ENCODE data around the gene TEX22.

DNA sequence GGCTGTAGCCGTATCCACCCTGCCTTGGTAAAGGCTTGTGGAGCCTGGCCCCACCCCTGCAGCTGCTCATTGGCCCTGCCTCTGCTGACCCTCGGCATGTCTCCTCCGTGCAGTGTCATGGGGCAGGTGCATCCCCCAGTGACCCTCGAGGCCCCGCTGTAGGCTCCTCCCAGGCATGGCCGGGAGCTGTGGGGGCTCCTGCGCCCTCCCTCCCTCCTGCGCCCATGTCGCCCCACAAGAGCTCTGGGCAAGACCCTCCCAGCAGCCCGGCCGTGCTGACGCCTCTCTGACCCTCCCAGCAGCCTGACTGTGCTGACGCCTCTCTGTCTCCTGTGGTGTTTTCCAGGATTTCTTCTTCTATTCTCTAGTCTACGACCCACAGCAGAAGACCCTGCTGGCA is 55.5 kb downstream of the TEX22 start:
- TF ChIP-seq CTCF (IDR thresholded peaks at IDR 0.05; ENCODE audit: low read depth, low read length, poor library complexity, severe bottlenecking) (no peak), EZH2phosphoT487 (IDR thresholded peaks at IDR 0.05; ENCODE audit: borderline replicate concordance, low read length) (no peak)
